ENCODE measurements around the gene RAVER2. TPM values are rescaled to one million over a fixed set of nuclear protein-coding genes. Genes with fewer than 3 reads are reported as not detected.

RAVER2 gene
- total and polyA plus RNA-seq, 2 donors (not counting 1 experiment from before 2014, with no cell fraction given), result 0.82 to 1.4 TPM

DNA sequence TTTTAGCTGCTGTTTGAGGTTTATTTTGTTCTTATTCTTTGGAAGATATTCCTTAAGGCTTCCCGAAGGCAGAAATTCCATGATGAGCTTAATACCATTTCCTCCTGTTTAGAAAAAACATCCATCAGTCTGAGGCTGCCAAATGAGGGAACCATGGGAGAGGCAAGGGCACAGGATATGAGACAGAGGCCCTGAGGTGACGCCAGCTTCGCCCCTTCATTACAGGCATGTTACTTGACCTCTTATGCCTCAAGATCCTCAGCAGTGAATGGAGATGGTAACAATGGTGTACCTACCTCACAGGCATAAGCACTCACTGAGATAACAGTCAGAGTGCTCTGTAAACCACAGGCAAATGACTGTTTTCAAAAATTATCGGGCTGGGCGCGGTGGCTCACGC, 93.6 kb downstream of the RAVER2 start:
- no peak overlapping the region for H3K9ac ChIP-seq (ENCODE audit: low read length)
- POLR2A ChIA-PET, result no interaction called here
- no peaks in the 10 kb centered on the region for H3K27me3 ChIP-seq (replicated peaks in 1 of 4; ENCODE audit: control extremely low read depth in 1 of 4, control insufficient read depth in 3 of 4, insufficient read depth in 4 of 4, low read length in 3 of 4)
- intact Hi-C loops (cut with micrococcal nuclease), result no loop called here
- H3K36me3 ChIP-seq (replicated peaks in 1 of 2; ENCODE audit: control extremely low read depth in 1 of 2, control insufficient read depth in 1 of 2, extremely low read depth in 1 of 2, insufficient read depth in 2 of 2, low read length in 1 of 2), result peaks cover 11 to 91% of the 10 kb centered on the region in 2 experiments
- no peaks in the 10 kb centered on the region for H3K9me3 ChIP-seq (ENCODE audit: control extremely low read depth in 1 of 3, control insufficient read depth in 2 of 3, insufficient read depth in 1 of 3, low read length in 2 of 3)
- no CpG with 5 or more reads among the region's 7 CpGs for WGBS (ENCODE audit: insufficient coverage)
- Mint-ChIP-seq H3K4me1 (peaks cover 17% of the 10 kb centered on the region), H3K9me3 (ENCODE audit: insufficient read depth) (no peaks in the 10 kb centered on the region), H3K27ac (no peak overlapping the region), H3K4me3 (no peak overlapping the region), H3K27me3 (no peaks in the 10 kb centered on the region)
- TF ChIP-seq, protein P1, sequence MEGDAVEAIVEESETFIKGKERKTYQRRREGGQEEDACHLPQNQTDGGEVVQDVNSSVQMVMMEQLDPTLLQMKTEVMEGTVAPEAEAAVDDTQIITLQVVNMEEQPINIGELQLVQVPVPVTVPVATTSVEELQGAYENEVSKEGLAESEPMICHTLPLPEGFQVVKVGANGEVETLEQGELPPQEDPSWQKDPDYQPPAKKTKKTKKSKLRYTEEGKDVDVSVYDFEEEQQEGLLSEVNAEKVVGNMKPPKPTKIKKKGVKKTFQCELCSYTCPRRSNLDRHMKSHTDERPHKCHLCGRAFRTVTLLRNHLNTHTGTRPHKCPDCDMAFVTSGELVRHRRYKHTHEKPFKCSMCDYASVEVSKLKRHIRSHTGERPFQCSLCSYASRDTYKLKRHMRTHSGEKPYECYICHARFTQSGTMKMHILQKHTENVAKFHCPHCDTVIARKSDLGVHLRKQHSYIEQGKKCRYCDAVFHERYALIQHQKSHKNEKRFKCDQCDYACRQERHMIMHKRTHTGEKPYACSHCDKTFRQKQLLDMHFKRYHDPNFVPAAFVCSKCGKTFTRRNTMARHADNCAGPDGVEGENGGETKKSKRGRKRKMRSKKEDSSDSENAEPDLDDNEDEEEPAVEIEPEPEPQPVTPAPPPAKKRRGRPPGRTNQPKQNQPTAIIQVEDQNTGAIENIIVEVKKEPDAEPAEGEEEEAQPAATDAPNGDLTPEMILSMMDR (IDR thresholded peaks at IDR 0.05), result no peak
- no peak for TF ChIP-seq EZH2 (IDR thresholded peaks at IDR 0.05; ENCODE audit: borderline replicate concordance, insufficient read depth, low read depth, low read length, poor library complexity, severe bottlenecking)
- H4K20me1 ChIP-seq (ENCODE audit: control insufficient read depth, insufficient read depth, low read length, poor library complexity, severe bottlenecking), result peaks cover 16% of the 10 kb centered on the region
- DNase-seq (no peak), ATAC-seq (ENCODE audit: low read depth) (no peak)
- H3K4me2 ChIP-seq (replicated peaks; ENCODE audit: low read depth, low read length, poor library complexity, severe bottlenecking), result no peak overlapping the region
- H3K79me2 ChIP-seq (ENCODE audit: control insufficient read depth, insufficient read depth, low read length), result peaks cover 11% of the 10 kb centered on the region
- CTCF ChIA-PET, result no interaction called here
- H3K4me1 ChIP-seq (ENCODE audit: control insufficient read depth in 2 of 2, insufficient read depth in 2 of 2, low read length in 2 of 2), result peaks cover 15 to 17% of the 10 kb centered on the region in 2 donors
- H3K4me3 ChIP-seq (ENCODE audit: control extremely low read depth in 1 of 5, extremely low read depth in 1 of 5, insufficient read depth in 1 of 5, low read depth in 2 of 5, low read length in 4 of 5), result no peak overlapping the region
- H3K27ac ChIP-seq (ENCODE audit: low read length in 2 of 2), result no peak overlapping the region
- no peak overlapping the region for H2AFZ ChIP-seq (ENCODE audit: insufficient read depth, low read depth, low read length, poor library complexity, severe bottlenecking)

DNA sequence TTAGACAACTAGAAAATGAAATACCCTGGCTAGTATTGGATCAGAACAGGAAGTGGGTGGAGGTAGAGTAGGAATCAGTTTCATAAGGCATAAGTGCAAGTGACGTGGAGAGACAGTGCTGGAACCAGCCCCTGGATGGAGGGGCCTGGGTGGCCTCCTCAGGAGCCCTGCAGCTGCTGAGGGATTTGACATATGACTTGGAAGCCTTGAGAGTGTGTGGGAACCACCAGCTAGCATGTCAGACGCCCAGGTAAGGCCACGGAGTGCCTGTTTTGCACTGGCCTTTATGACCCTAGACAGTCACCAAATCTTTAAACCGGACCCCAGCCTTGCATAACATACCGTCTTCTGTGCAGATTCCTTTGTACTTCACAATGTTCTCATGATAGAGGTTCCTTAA, 94.4 kb downstream of the RAVER2 start:
- intact Hi-C loops (cut with micrococcal nuclease), result no loop called here
- H3K4me3 Mint-ChIP-seq, result no peak overlapping the region
- Histone ChIP-seq H3K79me2 (ENCODE audit: control insufficient read depth, insufficient read depth, low read length) (peaks cover 11% of the 10 kb centered on the region), H3K4me3 (ENCODE audit: control extremely low read depth in 1 of 5, extremely low read depth in 1 of 5, insufficient read depth in 1 of 5, low read depth in 2 of 5, low read length in 4 of 5) (no peak overlapping the region), H3K36me3 (replicated peaks in 1 of 2; ENCODE audit: control extremely low read depth in 1 of 2, control insufficient read depth in 1 of 2, extremely low read depth in 1 of 2, insufficient read depth in 2 of 2, low read length in 1 of 2) (peaks cover 13 to 90% of the 10 kb centered on the region in 2 experiments), H3K4me1 (ENCODE audit: control insufficient read depth in 2 of 2, insufficient read depth in 2 of 2, low read length in 2 of 2) (peaks cover 15 to 17% of the 10 kb centered on the region in 2 donors), H3K4me2 (replicated peaks; ENCODE audit: low read depth, low read length, poor library complexity, severe bottlenecking) (no peak overlapping the region), H3K27ac (ENCODE audit: low read length in 2 of 2) (no peak overlapping the region), H3K9ac (ENCODE audit: low read length) (no peak overlapping the region), H4K20me1 (ENCODE audit: control insufficient read depth, insufficient read depth, low read length, poor library complexity, severe bottlenecking) (peaks cover 16% of the 10 kb centered on the region), H3K9me3 (ENCODE audit: control extremely low read depth in 1 of 3, control insufficient read depth in 2 of 3, insufficient read depth in 1 of 3, low read length in 2 of 3) (no peaks in the 10 kb centered on the region), H3K27me3 (replicated peaks in 1 of 4; ENCODE audit: control extremely low read depth in 1 of 4, control insufficient read depth in 3 of 4, insufficient read depth in 4 of 4, low read length in 3 of 4) (no peaks in the 10 kb centered on the region), H2AFZ (ENCODE audit: insufficient read depth, low read depth, low read length, poor library complexity, severe bottlenecking) (no peak overlapping the region)
- peaks cover 19% of the 10 kb centered on the region for H3K4me1 Mint-ChIP-seq
- CTCF ChIA-PET, result interaction anchor here (2.3 to 2.5 kb wide), 2 partner anchors 14 to 16 kb away, joined by 8 to 14 read pairs; no protein-coding TSS in a partner anchor
- ATAC-seq (ENCODE audit: low read depth) (no peak), DNase-seq (no peak)
- H3K27ac Mint-ChIP-seq, result peak overlapping the region; percentile 5
- no peaks in the 10 kb centered on the region for H3K27me3 Mint-ChIP-seq
- TF ChIP-seq, protein P1 (IDR thresholded peaks at IDR 0.05), result no peak
- no peak for TF ChIP-seq EZH2 (IDR thresholded peaks at IDR 0.05; ENCODE audit: borderline replicate concordance, insufficient read depth, low read depth, low read length, poor library complexity, severe bottlenecking)
- WGBS (ENCODE audit: insufficient coverage), result 93% methylated on average over 5 of the region's 5 CpGs
- H3K9me3 Mint-ChIP-seq (ENCODE audit: insufficient read depth), result no peaks in the 10 kb centered on the region
- POLR2A ChIA-PET, result no interaction called here
